Endodermal cell (in vitro differentiated cells): Measurements from ENCODE around the gene PLCG2. TPM values are rescaled to one million over a fixed set of nuclear protein-coding genes. Genes with fewer than 3 reads are reported as not detected.

Experiments used
- DNase-seq: peaks from one replicate; pipeline ENCODE4 v3.0.0-alpha.2; 2017
- H3K27ac ChIP-seq: 2 replicates; pipeline ENCODE4 v1.5.1; 2013; ENCODE audit warnings: mild to moderate bottlenecking, low read depth, low read length, moderate library complexity
- H3K27me3 ChIP-seq: 2 replicates; pipeline ENCODE4 v1.6.1; 2013; ENCODE audit warnings: mild to moderate bottlenecking, low read length, moderate library complexity; ENCODE audit not compliant: insufficient read depth, control insufficient read depth, poor library complexity, severe bottlenecking
- H3K36me3 ChIP-seq: 2 replicates; pipeline ENCODE4 v1.7.0; 2013; ENCODE audit warnings: mild to moderate bottlenecking, low read length, moderate library complexity; ENCODE audit not compliant: control insufficient read depth, insufficient read depth
- H3K4me1 ChIP-seq: one replicate; pipeline ENCODE4 v1.7.0; 2013; ENCODE audit warnings: low read length; ENCODE audit not compliant: control insufficient read depth, insufficient read depth
- H3K4me3 ChIP-seq: 2 replicates; pipeline ENCODE4 v1.5.1; 2013; ENCODE audit warnings: mild to moderate bottlenecking, low read length, moderate library complexity
- H3K9ac ChIP-seq: 2 replicates; pipeline ENCODE4 v1.6.1; 2013; ENCODE audit warnings: mild to moderate bottlenecking, low read length, moderate library complexity; ENCODE audit not compliant: poor library complexity, severe bottlenecking; ENCODE audit errors: extremely low read depth
- H3K9me3 ChIP-seq: 2 replicates; pipeline ENCODE4 v1.6.1; 2013; ENCODE audit warnings: mild to moderate bottlenecking, low read length, moderate library complexity; ENCODE audit not compliant: control insufficient read depth
- H3K27ac Mint-ChIP-seq: 2 replicates; pipeline ENCODE4 v1.8.0; 2020; ENCODE audit warnings: mixed read lengths
- H3K27me3 Mint-ChIP-seq: 2 replicates; pipeline ENCODE4 v1.8.0; 2021; ENCODE audit warnings: mild to moderate bottlenecking, mixed read lengths; ENCODE audit not compliant: insufficient read depth
- H3K36me3 Mint-ChIP-seq: 2 replicates; pipeline ENCODE4 v1.8.0; 2020; ENCODE audit warnings: low read depth, mixed read lengths
- H3K4me1 Mint-ChIP-seq: 2 replicates; pipeline ENCODE4 v1.8.0; 2020; ENCODE audit warnings: mixed read lengths
- H3K4me3 Mint-ChIP-seq: 2 replicates; pipeline ENCODE4 v1.8.0; 2020; ENCODE audit warnings: mild to moderate bottlenecking, moderate library complexity, mixed read lengths
- H3K9me3 Mint-ChIP-seq: 2 replicates; pipeline ENCODE4 v1.8.0; 2020; ENCODE audit warnings: mild to moderate bottlenecking, mixed read lengths
- WGBS, 2 experiments: methylation state at CpG; one replicate each; pipeline versions ENCODE4 v1.1.5 to v1.1.7; 2013; ENCODE audit warnings: missing lambda C conversion rate in 2 of 2, mixed read lengths in 1 of 2; ENCODE audit not compliant: insufficient coverage in 1 of 2, insufficient read length in 1 of 2; 5-methylcytosine and 5-hydroxymethylcytosine counted together
- total RNA-seq, 2 donors: library from RNA; stranded (reverse); fragmentation: NEBNext Ultra II Directional in 1 of 2; extraction: Animal tissue kit (Norgen Biotek cat#: 25700) in 1 of 2; gene quantifications; 2 replicates in 1 of 2; 3 replicates in 1 of 2; pipeline ENCODE4 v1.2.1, GENCODE V29; 2021
- TF ChIP-seq, protein P1 (sequence below): fragments of 200-600 bp; sonication (generic); conservative IDR thresholded peaks from 2 replicates; pipeline ENCODE4 v1.5.0; 2021; ENCODE audit warnings: antibody characterized with exemption, mild to moderate bottlenecking

Gene PLCG2
- total RNA-seq, 2 donors from 2014 or later, result 34.7 to 48.4 TPM

DNA sequence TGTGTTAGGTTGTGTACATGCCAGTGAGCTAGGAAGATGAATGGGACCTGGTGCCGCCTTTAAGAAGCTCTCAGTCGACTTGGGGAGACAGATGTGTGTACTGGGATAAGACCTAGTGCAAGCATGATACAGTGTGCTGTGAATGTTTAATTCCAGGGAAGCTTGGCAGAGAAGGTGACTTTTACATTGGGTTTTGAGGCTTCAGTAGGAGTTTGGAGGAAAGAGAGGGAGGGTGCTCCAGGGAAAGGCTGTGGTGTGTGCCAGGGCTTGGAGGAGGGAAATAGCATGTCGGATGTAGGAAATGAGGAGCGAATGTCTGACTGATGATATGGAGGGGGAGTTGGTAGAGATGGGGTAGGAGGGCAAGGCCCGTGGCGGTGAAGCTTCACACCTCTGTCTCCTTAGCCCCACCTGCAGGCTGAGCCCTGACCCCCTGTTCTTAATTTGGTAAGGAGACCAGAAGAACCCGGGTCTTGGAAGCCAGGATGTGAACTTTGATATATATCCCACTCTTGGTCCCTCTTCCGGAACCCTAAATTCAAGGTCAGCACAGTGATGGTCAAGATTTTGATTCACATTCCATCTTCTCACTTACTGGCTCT, 76.6 kb downstream of the PLCG2 start:
- Mint-ChIP-seq H3K27ac (no peak overlapping the region), H3K4me1 (peaks cover 5% of the 10 kb centered on the region), H3K36me3 (peaks cover 22% of the 10 kb centered on the region), H3K9me3 (no peaks in the 10 kb centered on the region), H3K27me3 (no peaks in the 10 kb centered on the region), H3K4me3 (no peak overlapping the region)
- Histone ChIP-seq H3K27me3 (no peaks in the 10 kb centered on the region), H3K27ac (no peak overlapping the region), H3K4me1 (no peaks in the 10 kb centered on the region), H3K9ac (no peak overlapping the region), H3K4me3 (no peak overlapping the region), H3K9me3 (no peaks in the 10 kb centered on the region), H3K36me3 (peaks cover 10% of the 10 kb centered on the region)
- peak; percentile 80 for DNase-seq
- TF ChIP-seq, protein P1, sequence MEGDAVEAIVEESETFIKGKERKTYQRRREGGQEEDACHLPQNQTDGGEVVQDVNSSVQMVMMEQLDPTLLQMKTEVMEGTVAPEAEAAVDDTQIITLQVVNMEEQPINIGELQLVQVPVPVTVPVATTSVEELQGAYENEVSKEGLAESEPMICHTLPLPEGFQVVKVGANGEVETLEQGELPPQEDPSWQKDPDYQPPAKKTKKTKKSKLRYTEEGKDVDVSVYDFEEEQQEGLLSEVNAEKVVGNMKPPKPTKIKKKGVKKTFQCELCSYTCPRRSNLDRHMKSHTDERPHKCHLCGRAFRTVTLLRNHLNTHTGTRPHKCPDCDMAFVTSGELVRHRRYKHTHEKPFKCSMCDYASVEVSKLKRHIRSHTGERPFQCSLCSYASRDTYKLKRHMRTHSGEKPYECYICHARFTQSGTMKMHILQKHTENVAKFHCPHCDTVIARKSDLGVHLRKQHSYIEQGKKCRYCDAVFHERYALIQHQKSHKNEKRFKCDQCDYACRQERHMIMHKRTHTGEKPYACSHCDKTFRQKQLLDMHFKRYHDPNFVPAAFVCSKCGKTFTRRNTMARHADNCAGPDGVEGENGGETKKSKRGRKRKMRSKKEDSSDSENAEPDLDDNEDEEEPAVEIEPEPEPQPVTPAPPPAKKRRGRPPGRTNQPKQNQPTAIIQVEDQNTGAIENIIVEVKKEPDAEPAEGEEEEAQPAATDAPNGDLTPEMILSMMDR, result peak; percentile 64
- 94% methylated on average over 2 to 8 of the region's 8 CpGs for WGBS, 2 experiments

DNA sequence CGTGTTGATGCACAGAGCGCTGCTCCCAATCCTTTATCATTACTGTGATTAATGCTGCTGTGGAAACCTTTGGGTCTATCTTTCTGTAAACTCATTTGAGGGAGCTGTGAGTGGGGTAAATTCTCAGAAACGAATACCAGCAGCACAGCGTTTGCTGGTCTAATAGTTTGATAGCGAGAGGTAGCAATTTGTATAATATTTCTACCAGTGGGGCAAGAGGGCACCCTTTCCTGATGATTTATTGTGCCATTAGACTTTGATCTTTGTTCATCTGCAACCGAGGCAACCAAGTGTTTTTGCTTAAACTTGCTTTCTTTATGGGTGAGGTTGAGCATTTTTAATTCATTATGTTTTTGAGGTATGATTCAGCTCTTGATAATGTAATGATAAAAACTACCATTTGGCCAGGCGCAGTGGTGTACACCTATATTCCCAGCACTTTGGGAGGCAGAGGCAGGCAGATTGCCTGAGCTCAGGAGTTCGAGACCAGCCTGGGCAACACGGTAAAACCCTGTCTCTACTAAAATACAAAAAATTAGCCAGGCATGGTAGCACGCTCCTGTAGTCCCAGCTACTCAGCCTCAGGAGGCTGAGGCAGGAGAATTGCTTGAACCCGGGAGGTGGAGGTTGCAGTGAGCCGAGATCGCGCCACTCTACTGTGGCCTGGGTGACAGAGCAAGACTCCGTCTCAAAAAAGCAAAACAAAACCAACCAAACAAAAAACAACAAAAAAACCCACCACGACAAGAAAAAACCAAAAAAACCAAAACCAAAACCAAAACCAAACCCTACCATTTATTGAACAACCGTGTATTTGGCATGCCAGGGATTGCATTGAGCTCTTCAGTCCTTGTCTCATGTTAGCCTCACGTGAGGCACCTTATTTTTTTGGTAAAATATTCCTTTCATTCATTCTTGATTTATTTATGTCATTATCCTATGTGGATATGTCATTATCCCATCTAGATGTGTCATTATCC, 81.5 kb downstream of the PLCG2 start:
- no peak overlapping the region for H3K27ac Mint-ChIP-seq
- Histone ChIP-seq H3K4me1 (no peaks in the 10 kb centered on the region), H3K27ac (no peak overlapping the region), H3K9ac (no peak overlapping the region), H3K9me3 (no peaks in the 10 kb centered on the region), H3K36me3 (peaks cover 7% of the 10 kb centered on the region), H3K27me3 (no peaks in the 10 kb centered on the region), H3K4me3 (no peak overlapping the region)
- 93 to 94% methylated on average over 12 to 18 of the region's 18 CpGs for WGBS, 2 experiments
- no peaks in the 10 kb centered on the region for H3K9me3 Mint-ChIP-seq
- TF ChIP-seq, protein P1, result no peak
- peaks cover 15% of the 10 kb centered on the region for H3K4me1 Mint-ChIP-seq
- H3K36me3 Mint-ChIP-seq, result peaks cover 27% of the 10 kb centered on the region
- DNase-seq, result no peak
- H3K4me3 Mint-ChIP-seq, result no peak overlapping the region
- H3K27me3 Mint-ChIP-seq, result no peaks in the 10 kb centered on the region

DNA sequence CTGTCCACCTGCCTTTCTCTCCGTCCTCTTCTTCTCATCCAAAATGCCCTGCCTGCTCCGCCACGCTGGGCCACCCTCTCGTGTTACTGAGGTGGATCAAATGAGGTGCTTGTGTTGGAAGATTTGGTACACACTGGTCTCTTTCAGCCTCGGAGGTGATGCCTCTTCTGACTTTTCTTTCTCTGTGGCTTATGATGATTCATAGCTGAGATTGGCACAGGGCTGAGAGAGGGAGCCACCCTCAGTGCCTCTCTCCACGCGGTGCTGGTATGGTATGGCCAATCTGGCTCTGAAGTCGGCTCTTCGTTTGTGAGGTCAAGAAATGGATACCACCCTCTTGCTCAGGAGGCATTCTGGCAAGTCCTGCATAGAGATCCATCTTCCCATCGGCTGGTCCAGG, 82.4 kb downstream of the PLCG2 start:
- no peaks in the 10 kb centered on the region for H3K27me3 ChIP-seq
- no peaks in the 10 kb centered on the region for H3K4me1 ChIP-seq
- H3K27ac ChIP-seq, result no peak overlapping the region
- no peak overlapping the region for H3K4me3 ChIP-seq
- TF ChIP-seq, protein P1, result no peak
- Mint-ChIP-seq H3K27ac (no peak overlapping the region), H3K27me3 (no peaks in the 10 kb centered on the region), H3K36me3 (peaks cover 22% of the 10 kb centered on the region), H3K4me3 (no peak overlapping the region), H3K9me3 (no peaks in the 10 kb centered on the region), H3K4me1 (peaks cover 15% of the 10 kb centered on the region)
- WGBS, 2 experiments, result 88 to 92% methylated on average over 6 to 10 of the region's 10 CpGs
- H3K9ac ChIP-seq, result no peak overlapping the region
- DNase-seq, result no peak
- H3K36me3 ChIP-seq, result peaks cover 7% of the 10 kb centered on the region
- H3K9me3 ChIP-seq, result no peaks in the 10 kb centered on the region
